ENCODE data around the gene MAP3K5.
"Not testable (repeated sequence)": the region's sequence is repeated elsewhere in the genome, so short reads cannot be mapped to it uniquely, and the experiment has no call there.

MAP3K5 gene

DNA sequence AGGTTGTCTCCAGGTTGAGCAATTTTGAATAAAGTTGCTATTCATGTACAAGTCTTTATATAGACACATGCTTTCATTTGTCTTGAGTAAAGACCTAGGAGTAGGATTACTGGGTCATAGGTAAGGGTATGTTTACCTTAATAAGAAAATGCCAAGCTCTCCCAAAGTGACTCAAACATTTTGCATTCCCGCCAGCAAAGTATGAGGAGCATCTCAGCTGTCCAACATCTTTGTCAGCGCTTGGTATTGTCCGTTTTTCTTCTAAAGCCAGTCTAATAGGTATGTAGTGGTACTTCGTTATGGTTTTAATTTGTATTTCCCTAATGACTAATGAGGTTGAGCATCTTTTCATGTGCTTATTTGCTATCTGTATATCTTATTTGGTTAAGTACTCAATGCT, 67.2 kb downstream of the MAP3K5 start:
- no peak for DNase-seq (ENCODE audit: low read depth)

DNA sequence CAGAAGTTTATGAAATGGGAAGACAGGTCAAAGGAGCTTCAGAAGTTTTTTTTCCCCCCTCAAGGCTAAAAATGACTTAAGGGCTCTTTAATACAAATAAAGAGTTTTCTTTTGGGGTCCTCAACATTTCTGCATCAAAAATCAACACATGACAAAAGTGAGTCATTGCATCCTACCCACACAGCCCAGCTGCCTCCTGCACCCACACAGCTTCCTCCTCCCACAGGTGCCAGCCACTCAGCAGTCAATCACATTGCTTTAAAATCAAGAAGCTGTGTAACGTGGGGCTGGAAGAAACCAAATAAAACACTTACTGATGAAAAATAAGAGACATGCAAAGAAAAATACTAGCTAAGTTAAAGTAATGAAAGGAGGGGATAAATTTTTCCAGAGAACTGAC, 68.5 kb downstream of the MAP3K5 start:
- DNase-seq (ENCODE audit: low read depth): no peak

DNA sequence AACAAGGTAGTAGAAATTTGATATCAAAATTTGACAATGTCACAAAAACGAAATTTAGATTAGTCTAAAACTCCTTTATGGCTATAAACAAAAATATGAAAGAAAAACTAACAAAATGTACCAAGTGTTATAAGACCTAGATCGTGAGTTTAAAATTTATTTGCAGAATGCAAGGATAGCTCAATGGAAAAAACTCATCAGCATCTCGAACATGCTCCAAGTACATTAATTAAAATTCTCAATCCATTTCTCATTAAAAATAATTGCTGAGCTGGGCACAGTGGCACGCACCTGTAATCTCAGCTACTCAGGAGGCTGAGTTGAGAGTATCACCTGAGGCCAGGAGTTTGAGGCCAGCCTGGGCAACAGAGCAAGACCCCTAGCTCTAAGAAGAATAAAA, 70.8 kb downstream of the MAP3K5 start:
- DNase-seq (ENCODE audit: low read depth): no peak

DNA sequence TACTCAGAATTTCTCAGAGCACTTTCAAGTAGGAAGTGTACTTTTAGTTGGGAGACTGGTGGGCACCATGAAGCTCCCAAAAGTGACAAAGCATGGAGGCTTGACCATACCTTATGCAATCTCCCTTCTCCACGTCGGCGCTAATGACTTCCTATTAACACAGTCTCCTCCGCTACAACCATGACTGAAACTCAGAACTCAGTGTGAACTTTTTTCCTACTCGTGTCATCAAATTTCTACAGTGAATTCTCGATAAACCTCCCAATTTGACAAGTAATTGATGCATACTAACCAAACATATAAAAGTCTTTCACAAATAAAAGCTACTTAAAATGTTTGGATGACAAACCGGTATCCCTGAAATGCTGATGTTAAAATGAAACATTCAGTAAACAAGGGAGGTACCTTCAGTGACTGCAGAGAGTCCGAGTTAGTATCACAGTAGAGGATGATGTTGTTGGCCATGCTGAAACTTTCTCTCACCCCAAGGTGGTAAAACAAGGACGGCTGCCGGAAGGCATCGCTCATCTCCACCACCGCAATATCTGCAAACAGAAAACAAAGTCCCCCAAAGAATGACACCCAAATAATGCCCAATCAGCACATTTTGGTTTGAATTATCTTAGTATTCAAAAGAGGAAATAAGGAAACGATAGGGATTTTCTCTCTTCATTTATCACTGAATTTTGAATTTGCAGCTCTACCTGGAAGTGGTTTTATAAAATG, 72.1 kb downstream of the MAP3K5 start:
- no peak for DNase-seq (ENCODE audit: low read depth)

DNA sequence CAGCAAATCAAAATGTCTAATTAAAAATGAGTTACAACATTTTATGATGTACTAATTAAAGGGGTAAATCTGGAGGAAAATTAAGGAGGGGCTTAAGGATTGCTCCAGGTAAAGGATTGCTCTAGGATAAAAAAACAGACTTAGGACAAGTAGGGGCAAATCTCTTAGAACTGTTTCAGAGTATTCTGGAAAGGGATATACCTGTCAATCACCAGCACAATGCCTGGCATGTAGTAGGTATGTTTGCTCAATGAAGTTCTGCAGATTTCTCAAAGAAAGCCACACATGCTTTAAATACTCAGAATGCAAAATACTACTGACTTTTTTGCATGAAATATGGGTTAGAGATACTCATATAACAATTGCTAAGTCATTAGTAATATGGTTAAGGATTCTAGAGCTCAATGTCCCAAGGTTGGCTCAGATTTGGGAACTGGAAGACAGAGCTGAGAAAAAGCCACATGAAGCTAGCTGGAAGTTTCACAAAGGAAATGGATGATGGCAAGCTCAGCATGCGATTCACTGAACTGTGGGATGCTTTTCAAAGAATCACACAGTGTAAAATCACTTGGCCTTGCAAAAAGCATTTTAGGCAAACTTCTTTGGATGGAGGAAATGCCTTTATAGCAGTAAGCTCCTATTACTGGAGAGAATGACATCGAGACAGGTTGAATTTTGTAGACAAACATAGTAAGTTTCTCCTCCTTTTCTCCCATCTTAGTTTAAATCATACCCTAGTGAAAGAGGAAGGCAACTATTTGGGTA, 72.8 kb downstream of the MAP3K5 start:
- DNase-seq (ENCODE audit: low read depth): no peak

DNA sequence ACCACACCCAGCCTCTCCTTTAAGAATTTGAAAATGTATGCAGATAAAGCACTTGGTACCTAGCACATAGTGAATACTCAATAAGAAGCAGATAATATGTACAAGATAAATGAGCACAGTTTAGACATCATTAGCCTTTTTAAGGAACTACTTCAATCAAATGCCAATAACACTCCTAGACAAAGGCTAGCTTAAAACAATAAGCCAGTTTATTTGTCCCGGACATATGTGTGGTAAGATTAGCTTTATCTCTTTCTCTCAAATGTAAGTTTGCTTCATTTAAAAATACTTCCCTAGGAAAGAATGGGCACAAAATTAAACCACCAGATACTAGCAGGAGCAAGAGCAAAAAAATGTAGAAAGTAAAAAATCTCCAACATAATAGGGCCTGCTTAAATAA, 73.8 kb downstream of the MAP3K5 start:
- DNase-seq (ENCODE audit: low read depth): no peak

DNA sequence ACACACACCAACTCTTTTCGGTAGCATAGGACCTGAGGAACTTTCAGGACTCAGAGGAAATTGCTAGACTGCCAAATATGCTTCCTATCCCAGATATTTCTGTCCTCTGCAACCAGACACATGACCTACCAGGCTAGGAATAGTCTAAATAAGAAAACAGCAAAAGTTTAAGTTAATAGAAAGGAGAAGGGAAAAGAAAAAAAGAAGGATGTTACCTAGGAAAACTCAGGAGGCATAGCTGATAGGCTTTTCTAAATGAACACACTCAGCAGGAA, 74.6 kb downstream of the MAP3K5 start:
- DNase-seq (ENCODE audit: low read depth): no peak

DNA sequence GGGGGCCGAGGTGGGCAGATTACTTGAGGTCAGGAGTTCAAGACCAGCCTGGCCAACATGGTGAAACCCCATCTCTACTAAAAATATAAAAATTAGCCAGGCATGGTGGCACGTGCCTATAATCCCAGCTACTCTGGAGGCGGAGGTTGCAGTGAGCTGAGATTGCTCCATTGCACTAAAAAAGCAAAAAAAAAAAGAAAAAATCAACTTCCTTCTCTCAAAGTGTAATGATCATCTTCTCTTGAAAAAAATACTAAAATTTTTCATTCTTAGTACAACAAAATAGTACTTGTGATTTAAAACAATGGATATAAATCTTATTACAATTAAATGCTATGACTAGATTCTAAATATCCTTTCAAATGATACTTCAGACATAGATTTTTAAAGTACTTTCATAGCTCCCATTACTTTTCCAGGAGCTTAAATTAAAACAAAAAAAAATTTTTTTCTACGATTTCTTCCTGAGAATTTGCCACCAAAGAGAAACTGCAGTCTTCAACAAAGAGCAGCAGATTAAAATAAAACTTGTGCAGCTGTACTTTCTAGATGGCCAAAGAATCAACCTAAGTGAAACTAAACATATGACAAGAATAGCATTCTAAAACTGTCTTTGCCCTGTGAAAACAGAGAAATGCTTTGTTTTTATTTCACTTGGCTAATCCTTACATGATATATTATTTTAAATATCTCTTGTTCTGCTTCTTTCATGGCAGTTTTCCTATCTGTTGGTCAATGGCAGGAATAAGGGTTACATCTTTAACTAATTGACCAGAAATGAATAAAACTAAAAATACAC, 75.2 kb downstream of the MAP3K5 start:
- no peak for DNase-seq (ENCODE audit: low read depth)

DNA sequence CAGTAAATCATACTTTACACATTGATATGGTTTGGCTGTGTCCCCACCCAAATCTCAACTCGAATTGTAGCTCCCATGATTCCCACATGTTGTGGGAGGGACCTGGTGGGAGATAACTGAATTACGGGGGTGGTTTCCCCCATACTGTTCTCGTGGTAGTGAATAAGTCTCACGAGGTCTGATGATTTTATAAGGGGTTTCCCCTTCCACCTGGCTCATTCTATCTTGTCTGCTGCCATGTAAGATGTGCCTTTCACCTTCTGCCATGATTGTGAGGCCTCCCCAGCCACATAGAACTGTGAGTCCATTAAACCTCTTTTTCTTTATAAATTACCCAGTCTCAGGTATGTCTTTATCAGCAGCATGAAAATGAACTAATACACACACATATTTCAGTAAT, 79.6 kb downstream of the MAP3K5 start:
- not testable (repeated sequence) for DNase-seq (ENCODE audit: low read depth)

DNA sequence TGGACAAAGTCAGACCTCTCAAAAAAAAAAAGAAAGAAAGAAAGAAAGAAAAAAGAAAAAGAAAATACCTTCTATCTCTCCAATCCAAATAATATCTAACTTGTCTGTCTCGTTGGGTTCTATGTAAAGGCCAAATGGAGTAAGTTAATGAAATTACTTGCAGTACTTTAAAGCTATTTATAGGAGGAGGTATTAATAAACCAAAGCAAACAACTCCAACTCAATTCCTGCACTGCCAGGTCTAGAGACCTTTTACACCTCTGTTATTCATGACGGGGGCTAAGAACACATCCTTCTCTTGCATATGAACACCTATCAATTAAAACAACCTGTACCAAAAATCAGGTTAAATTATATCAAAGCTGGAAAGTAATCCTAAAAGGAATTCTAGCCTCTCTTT, 80.6 kb downstream of the MAP3K5 start:
- no peak for DNase-seq (ENCODE audit: low read depth)

DNA sequence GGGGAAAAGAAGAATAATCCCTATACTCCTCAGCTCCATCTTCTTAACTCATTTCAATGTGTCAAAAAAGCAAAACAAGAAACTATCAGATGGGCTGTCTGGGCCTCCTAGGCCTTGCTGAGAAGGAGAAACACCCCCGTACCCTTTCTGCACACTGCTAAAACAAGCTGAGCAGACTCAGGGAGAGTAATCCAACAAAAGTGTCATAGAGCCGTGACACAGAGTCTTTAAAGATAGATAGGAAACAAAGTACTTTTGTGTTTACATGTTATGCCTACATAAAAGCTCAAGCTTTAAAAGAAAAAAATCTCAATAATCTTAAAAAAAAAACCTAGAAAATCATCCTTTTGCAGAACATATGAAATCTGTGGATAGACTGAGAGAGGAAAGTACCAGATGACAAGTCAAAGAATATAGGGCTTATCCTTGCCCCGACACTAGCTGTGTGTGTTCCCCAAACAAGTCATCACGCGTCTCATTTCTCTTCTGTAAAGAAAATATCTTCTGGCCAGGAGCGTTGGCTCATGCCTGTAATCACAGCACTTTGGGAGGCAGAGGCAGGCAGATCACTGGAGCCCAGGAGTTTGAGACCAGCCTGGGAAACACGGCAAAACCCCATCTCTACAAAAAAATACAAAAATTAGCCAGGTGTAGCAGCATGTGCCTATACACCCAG, 81.3 kb downstream of the MAP3K5 start:
- DNase-seq (ENCODE audit: low read depth): no peak

DNA sequence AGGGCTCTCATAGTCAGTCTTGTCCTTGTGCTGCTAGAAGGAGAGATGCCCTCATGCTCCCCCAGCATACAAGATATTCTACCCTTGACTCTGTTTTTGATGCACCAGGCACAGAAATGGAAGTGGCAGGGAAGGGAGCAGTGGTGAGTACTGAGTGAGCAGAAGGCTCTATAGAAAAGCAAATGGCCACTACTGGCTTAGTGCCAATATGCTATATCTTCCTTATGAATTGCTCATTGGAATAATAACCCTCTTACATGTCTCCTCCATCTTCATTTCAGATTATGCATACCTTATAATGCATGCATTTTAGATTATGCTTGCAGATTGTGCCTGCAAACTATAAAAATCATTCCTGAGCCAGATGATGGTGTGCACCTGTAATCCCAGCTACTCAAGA, 82.8 kb downstream of the MAP3K5 start:
- no peak for DNase-seq (ENCODE audit: low read depth)

DNA sequence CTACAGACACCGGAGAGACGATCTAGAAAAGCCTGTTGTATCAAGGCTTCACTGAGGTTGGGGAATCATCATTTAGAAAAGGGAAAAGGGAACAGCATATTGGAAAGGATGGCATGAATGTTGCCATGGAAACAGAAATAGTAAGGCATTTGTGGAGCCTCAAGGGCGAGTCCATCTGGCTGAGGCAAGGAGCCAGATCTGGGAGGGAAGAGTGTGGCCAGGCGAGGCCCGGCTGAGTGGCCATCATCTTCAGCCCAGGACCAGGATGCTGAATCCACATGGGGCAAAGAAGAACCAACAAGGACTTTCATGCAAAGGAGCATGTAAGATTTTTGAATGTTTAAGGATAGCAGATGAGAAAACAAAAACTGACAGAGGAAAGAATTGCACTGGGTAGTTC, 85.8 kb downstream of the MAP3K5 start:
- no peak for DNase-seq (ENCODE audit: low read depth)

DNA sequence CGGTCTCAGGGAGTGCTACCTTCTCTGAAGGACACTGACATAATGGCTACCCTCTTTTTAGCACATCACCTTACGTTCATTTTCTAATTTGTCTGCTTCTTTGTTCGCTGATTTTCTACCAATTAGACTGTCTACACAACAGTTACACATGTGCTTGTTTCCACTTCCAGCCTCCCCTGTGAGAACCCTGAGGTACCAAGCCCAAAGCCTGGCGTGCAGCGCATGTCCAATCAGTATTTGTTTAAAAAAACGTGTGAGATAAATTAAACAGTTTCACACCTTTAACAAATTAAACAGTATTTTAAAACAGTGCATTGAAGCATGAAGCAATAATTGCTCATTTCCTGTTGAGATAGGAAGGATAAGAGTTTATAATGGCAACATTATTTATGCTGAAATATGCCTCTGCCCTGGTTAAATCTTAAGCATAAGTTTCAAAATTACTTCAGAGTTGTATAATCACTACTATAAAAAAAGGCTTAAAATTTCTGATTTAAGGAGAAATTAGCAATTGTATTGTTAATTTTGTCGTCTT, 88.9 kb downstream of the MAP3K5 start:
- DNase-seq (ENCODE audit: low read depth): no peak

DNA sequence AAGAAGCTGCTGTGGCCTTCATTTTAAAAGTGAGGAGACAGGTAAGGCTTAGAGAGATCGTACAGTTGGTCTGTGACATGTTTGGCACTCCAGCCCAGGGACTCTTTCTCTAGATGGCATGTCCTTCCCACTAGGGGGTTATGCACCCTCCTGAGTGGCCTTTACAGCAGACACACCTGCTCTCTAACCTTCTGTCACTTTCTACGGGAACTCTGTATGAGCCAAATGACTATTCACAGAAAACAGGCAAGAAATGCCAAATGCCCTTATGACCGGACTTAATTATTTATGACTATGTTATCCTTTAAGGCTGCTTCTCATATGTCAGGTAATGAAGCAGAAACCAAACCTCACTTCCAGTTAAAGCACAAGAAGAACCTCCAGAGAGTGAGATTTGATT, 91.2 kb downstream of the MAP3K5 start:
- no peak for DNase-seq (ENCODE audit: low read depth)

DNA sequence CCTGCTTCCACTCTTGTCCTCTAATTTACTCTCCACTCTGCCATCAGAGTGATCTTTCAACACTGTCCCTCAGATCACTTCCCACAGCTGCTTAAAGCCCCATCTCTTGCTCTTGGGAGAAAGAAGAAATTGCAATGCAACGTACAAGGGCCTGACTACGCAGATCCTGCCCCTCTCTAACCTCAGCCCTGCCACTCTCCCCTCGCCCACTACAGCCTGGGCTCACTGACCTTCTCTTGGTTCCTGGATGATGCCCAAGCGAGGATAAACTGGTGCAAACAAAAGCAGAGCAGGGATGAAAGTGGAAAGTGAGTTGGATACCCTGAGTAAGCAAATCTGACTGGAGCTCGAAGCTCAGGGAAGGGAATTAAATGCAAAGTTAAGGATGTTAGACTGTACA, 92.9 kb downstream of the MAP3K5 start:
- no peak for DNase-seq (ENCODE audit: low read depth)

DNA sequence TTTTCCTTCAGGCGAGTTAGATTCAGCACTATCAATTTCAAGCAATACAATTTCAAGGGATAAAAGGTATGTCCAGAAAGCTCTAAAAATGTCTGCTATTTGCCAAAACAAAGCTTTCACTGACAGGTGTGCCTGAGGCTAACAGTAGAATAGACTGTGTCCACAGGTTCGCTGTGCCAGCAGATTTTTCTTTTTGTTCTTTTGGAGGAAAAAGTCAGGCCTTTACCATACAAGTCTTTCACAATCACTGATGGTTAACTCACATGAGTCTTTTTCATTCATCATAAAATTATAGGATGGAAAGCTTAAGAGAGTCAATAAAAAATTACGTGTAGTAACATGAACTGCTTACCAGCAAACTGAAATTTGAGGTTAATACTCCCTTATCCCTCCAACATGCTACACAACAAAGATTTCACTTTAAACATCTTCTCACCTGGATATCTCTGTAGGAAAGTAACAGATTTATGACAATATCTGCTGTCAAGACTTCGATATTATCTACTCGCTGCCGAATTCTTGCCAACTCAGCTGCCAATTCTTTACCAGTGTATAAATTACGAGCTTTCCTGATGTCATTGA, 95.4 kb downstream of the MAP3K5 start:
- DNase-seq (ENCODE audit: low read depth): no peak

DNA sequence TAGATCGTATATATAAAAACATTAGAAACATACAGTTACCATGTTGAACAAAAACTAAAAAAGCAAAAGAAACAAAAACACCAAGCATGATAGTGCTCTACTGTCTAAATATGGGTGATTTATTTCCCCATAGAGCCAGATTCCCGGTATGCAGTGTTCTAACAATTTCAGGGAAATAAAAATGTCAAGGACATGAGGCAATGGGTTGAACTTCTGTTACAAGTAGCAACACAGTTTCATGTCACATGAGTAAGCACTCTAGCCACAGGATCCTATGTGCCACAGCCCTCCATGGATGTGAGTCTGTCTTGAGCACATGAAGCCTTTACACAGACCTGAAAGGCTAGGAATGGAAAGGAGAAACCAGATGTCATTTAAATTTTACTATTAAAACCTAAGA, 96.0 kb downstream of the MAP3K5 start:
- peak; percentile 65 for DNase-seq (ENCODE audit: low read depth)

DNA sequence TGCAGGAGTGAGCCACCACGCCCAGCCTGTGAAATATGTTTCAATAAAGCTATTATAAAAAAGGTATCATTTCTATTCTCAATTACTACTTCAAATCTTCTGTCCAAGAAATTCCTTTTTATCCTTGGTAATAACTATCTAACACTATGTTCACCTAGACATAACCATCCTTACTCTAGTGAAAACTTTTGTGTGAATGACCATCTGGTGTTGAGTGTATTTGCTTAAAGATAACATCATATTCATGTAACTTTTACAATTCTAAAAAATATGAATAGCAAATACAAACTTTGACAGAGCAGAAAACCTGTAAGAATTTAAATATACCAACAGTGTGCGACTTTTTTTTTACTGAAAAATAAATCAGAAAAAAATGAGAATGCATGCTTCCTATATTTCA, 96.9 kb downstream of the MAP3K5 start:
- DNase-seq (ENCODE audit: low read depth): no peak

DNA sequence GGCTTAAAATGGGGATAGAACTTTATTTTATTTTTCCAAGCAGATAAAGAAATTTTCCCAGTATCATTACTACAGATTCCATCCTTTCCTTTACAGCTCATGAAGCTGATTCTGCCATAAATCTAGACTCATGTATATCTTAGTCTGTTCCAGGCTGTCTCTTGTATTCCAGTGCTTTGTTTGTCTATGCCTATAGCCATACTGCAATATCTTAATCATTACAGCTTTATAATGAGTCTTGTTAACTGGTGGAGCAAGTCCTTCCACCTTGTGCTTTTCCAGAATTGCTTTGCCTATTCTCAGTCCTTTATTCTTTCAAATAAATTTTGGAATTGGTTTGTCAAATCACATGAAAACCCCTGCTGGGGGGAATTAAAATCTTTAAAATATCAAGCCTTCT, 99.2 kb downstream of the MAP3K5 start:
- DNase-seq (ENCODE audit: low read depth): no peak

DNA sequence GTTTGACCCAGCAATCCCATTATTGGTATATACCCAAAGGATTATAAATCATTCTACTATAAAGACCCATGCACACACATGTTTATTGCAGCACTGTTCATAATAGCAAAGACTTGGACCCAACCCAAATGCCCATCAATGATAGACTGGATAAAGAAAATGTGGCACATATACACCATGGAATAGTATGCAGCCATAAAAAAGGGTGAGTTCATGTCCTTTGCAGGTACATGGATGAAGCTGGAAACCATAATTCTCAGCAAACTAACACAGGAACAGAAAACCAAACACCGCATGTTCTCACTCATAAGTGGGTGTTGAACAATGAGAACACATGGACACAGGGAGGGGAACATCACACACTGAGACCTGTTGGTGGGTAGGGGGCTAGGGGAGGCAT, 104.4 kb downstream of the MAP3K5 start:
- not testable (repeated sequence) for DNase-seq (ENCODE audit: low read depth)

DNA sequence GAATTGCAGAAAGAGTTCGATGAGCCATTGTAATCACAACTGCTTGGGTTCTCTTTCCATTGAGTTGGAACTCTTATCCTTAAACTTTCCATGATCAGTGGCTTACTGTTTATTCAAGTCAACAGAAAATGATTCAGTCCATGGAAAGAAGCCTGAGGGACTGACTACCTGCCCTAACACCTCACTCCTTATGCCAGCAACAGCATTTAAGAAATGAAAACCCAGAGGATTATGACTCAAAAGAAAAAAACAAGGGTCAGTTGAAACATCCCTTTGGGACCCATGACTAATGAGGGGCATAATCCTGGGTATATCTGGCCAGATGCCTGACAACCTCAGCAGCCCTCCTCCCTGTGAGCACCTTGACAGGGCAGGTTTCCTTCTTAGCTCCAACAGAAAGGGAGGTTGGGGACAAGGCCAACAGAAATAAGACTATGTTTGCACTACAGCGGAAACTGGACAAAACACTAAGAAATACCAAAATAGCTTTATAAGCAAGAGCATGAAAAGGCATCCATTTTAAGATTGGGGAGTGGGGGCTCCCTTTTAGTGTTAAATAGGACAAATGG, 106.7 kb downstream of the MAP3K5 start:
- DNase-seq (ENCODE audit: low read depth): no peak
